HFFc6 (cell line): Measurements from ENCODE around the gene WDR33. TPM values are rescaled to one million over a fixed set of nuclear protein-coding genes. Genes with fewer than 3 reads are reported as not detected.

ENCODE experiments used
- DNase-seq: peaks from one replicate; pipeline ENCODE4 v3.0.0-alpha.2; 2018
- H3K27ac Mint-ChIP-seq: 2 replicates; pipeline ENCODE4 v1.8.0; 2020; ENCODE audit warnings: mild to moderate bottlenecking, mixed read lengths
- H3K27me3 Mint-ChIP-seq: 2 replicates; pipeline ENCODE4 v1.8.0; 2021; ENCODE audit warnings: mild to moderate bottlenecking, moderate library complexity, mixed read lengths; ENCODE audit not compliant: insufficient read depth
- H3K36me3 Mint-ChIP-seq: 2 replicates; pipeline ENCODE4 v1.8.0; 2021; ENCODE audit warnings: low read depth, mixed read lengths
- H3K4me1 Mint-ChIP-seq: 2 replicates; pipeline ENCODE4 v1.8.0; 2020; ENCODE audit warnings: low read depth, mixed read lengths
- H3K4me3 Mint-ChIP-seq: 2 replicates; pipeline ENCODE4 v1.8.0; 2020; ENCODE audit warnings: mild to moderate bottlenecking, moderate library complexity, mixed read lengths
- H3K9me3 Mint-ChIP-seq: 2 replicates; pipeline ENCODE4 v1.8.0; 2020; ENCODE audit warnings: mild to moderate bottlenecking, mixed read lengths
- CTCF ChIP-seq: fragments of 200-600 bp; sonication (generic); IDR thresholded peaks from 2 replicates; pipeline ENCODE4 v1.5.0; 2021; ENCODE audit warnings: antibody characterized with exemption, mild to moderate bottlenecking
- total RNA-seq, 6 experiments: library from RNA; stranded (reverse); fragmentation: NEBNext Ultra II Directional; extraction: Animal tissue kit (Norgen Biotek cat#: 25700); gene quantifications; 2 replicates in 1 of 6; 3 replicates in 5 of 6; pipeline ENCODE4 v1.2.3, GENCODE V29; 2021

The WDR33 gene
- total RNA-seq, 6 experiments from 2014 or later = 36.3 to 40.1 (median 39.4) TPM

GRCh38 chr2:127733816-127734537, 77.0 kb downstream of the WDR33 start:
- H3K4me3 Mint-ChIP-seq = peak overlapping the region; percentile 66
- H3K4me1 Mint-ChIP-seq = peaks cover 34% of the 10 kb centered on the region
- TF ChIP-seq CTCF = no peak

GRCh38 chr2:127733113-127733815, 77.7 kb downstream of the WDR33 start:
- peaks cover 34% of the 10 kb centered on the region for H3K4me1 Mint-ChIP-seq
- peak overlapping the region; percentile 68 for H3K27ac Mint-ChIP-seq
- no peak for TF ChIP-seq CTCF
- DNase-seq = no peak
- H3K36me3 Mint-ChIP-seq = peaks cover 11% of the 10 kb centered on the region
- no peaks in the 10 kb centered on the region for H3K9me3 Mint-ChIP-seq
- no peaks in the 10 kb centered on the region for H3K27me3 Mint-ChIP-seq
- peak overlapping the region; percentile 66 for H3K4me3 Mint-ChIP-seq

More at GRCh38 chr2:127733816-127734537, 77.0 kb downstream of the WDR33 start:
- Mint-ChIP-seq H3K27me3 (no peaks in the 10 kb centered on the region), H3K27ac (peak overlapping the region; percentile 68), H3K36me3 (peaks cover 11% of the 10 kb centered on the region), H3K9me3 (no peaks in the 10 kb centered on the region)
- peak; percentile 29 for DNase-seq

- H3K27ac Mint-ChIP-seq = no peak overlapping the region
- no peaks in the 10 kb centered on the region; the same call in 1 of the 2 replicates for H3K27me3 Mint-ChIP-seq
- TF ChIP-seq CTCF = no peak
- peaks cover 14% of the 10 kb centered on the region for H3K4me1 Mint-ChIP-seq
- H3K9me3 Mint-ChIP-seq = no peaks in the 10 kb centered on the region
- no peak overlapping the region for H3K4me3 Mint-ChIP-seq
- DNase-seq = no peak
- peaks cover 38% of the 10 kb centered on the region for H3K36me3 Mint-ChIP-seq
Measured at GRCh38 chr2:127726158-127726880, 84.7 kb downstream of the WDR33 start.

- H3K9me3 Mint-ChIP-seq = no peaks in the 10 kb centered on the region
- no peak for DNase-seq
- H3K27ac Mint-ChIP-seq = no peak overlapping the region
- TF ChIP-seq CTCF = no peak
- H3K27me3 Mint-ChIP-seq = no peaks in the 10 kb centered on the region; the same call in 1 of the 2 replicates
- peaks cover 19% of the 10 kb centered on the region for H3K4me1 Mint-ChIP-seq
- H3K36me3 Mint-ChIP-seq = peaks cover 59% of the 10 kb centered on the region
- no peak overlapping the region for H3K4me3 Mint-ChIP-seq
Measured at GRCh38 chr2:127722807-127723206, 88.2 kb downstream of the WDR33 start.

- TF ChIP-seq CTCF = no peak
- Mint-ChIP-seq H3K27me3 (no peaks in the 10 kb centered on the region; the same call in 1 of the 2 replicates), H3K4me3 (peak overlapping the region; percentile 19), H3K27ac (peak overlapping the region; percentile 81), H3K9me3 (no peaks in the 10 kb centered on the region), H3K36me3 (peaks cover 58% of the 10 kb centered on the region), H3K4me1 (peaks cover 19% of the 10 kb centered on the region)
- peak; percentile 16 for DNase-seq
Measured at GRCh38 chr2:127721978-127722355, 89.0 kb downstream of the WDR33 start.
